COLO829 (cell line): ENCODE results near the gene ETV7.

ENCODE experiments used
- DNase-seq: peaks from one replicate; pipeline ENCODE4 v3.0.0; 2012; ENCODE audit warnings: low spot score

Gene ETV7

DNA sequence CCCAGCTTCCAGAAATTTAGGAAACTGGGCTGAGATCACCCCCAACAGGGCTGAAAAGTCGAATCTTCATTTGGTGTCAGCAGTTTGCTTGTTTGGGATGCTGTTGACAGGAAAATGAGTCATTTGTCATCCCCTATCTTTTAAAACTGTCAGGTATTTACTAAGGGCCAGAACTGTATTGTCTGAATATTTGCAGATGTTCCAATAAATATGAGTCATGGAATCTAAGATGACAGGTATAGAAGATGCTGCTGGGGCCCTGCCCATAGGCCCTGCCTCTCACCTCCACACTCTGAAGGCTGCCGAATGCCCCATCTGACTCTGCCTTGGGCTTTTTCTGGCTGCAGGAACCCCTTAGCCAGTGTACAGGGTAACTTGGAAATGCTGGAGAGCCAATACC is 3.9 kb downstream of the ETV7 start:
- DNase-seq: no peak

GRCh38 chr6:36382976-36383375 is 4.5 kb downstream of the ETV7 start:
- no peak for DNase-seq

DNA sequence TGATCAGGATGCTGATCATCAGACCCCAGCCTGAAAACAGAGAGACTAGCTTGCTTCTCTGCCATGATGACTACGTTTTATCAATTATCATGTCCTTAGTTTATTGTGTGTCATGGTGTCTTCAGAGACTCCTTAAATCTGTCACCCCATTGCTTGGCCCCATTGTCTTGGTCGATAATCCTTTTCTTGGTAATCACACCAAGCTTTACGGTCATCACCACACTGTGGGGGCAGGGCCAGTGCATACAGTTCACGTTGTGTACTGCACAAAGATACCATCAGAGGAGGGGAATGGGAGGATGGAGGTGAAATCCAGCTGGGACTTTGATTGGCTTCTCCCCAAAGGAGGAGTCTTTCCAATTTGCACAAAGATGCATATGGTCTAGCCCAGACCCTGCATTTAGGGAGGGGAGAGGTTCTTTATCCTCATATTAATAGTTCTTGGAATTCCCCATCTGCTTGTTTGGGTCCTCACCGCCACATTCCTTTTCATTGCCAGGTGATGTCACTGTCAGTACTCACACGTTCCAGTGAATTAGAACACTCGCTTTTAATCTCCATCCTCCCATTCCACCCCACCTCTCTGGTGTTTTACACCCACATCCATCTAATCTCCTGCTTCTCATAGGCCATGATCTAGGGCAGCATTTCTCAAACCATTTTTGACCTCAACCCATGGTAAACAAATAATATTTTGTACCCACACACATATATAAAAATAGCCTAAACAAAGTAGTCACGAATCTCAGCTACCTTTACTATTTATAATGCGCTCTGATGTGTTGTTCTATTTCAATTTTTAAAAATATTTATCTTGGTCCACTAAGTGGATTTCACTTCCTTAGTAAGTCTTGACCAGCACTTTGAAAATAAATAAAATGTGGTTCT is 5.7 kb downstream of the ETV7 start:
- no peak for DNase-seq

DNA sequence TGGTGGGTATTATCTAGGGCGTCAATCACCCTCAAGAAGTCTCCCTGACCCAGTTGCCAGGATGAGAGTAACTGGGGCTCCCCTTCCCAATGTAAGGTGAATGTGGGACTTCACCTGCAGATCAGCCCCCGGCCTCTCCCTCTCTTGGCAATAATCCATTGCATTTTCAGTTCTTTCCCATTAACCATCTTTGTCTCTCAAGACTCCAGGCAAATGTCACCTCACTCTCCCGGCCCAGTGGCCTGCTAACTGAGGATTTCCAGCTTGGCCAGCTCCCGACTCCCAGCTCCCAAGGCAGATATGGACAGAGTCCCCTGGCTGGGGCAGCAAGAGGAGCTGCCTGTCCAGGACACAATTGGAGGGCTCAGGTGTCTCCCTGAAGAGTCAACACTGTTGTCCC is 7.3 kb downstream of the ETV7 start:
- DNase-seq: no peak

GRCh38 chr6:36378936-36379335 is 8.5 kb downstream of the ETV7 start:
- DNase-seq: no peak

- no peak for DNase-seq
These were observed 9.1 kb downstream of the ETV7 start for GRCh38 chr6:36378243-36378920.

- no peak for DNase-seq
These were observed 9.9 kb downstream of the ETV7 start for GRCh38 chr6:36377594-36377993.

GRCh38 chr6:36376742-36377141 is 10.7 kb downstream of the ETV7 start:
- no peak for DNase-seq

- DNase-seq: no peak
These were observed 11.3 kb downstream of the ETV7 start for GRCh38 chr6:36376183-36376582.

GRCh38 chr6:36375644-36376155 is 11.8 kb downstream of the ETV7 start:
- DNase-seq: no peak

GRCh38 chr6:36374972-36375371 is 12.5 kb downstream of the ETV7 start:
- DNase-seq: no peak

- DNase-seq: no peak
These were observed 13.3 kb downstream of the ETV7 start for GRCh38 chr6:36374194-36374593.

DNA sequence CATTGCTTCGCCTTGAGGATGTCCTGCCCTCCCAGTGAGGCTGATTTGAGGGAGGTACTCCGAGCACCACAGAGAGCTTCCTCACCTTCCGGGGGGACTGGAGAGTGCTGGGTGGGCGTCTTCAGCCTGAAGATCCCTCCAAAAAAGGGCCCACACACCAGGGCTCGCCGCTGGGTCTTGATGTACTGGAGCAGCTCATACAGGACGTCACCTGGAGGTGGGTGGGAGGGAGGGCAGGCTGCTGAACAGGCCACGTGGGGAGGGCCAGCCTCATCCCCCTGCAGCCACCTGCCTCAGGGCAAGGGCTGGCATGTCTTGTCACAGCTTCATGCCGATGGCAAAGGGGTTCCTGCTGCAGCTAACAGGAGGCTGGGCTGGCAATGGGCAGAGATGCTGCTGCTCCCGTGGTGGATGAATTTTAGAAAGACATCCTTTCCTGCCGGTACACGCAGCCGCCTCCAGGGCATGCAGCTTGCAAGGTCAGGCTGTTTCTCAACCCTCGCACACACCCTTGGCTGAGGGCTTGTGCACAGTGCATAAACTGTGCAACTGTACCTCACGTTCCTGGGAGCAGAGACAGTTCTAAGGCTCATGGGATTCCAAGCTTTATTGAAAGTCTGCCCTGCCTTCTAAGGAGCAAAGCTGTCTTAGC is 14.0 kb downstream of the ETV7 start:
- no peak for DNase-seq

- no peak for DNase-seq
These were observed 15.4 kb downstream of the ETV7 start for GRCh38 chr6:36372088-36372487.

GRCh38 chr6:36371211-36371610 is 16.3 kb downstream of the ETV7 start:
- DNase-seq: no peak

- DNase-seq: no peak
These were observed 16.8 kb downstream of the ETV7 start for GRCh38 chr6:36370638-36371037.

GRCh38 chr6:36368921-36369865 is 18.3 kb downstream of the ETV7 start:
- no peak for DNase-seq

DNA sequence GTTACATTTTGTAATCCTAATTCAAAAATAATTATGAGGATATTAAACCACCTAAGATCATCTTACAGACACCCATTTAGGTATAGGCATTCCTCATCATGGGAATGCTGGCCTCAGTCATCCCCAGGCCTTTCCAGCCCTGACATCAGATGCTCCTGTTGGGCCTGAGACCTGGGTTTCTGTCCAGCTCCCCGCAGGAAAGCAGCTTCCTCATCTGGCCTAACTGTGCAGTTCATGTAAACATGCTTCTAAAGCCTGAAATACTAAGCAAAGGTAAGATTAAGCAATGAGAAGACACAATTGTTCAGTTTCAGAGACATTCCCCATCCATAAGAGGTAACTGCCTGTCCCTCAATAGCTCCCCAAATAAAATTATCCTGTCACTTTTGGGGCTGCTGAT is 19.0 kb downstream of the ETV7 start:
- DNase-seq: no peak

GRCh38 chr6:36367743-36368142 is 19.7 kb downstream of the ETV7 start:
- DNase-seq: no peak

- DNase-seq: no peak
These were observed 22.6 kb downstream of the ETV7 start for GRCh38 chr6:36364669-36365479.
